CD4-positive, alpha-beta T cell (primary cell): ENCODE data around the gene SKAP1. TPM values are rescaled to one million over a fixed set of nuclear protein-coding genes. Genes with fewer than 3 reads are reported as not detected.

ENCODE experiments used
- ATAC-seq: fragments of 200-7000 bp; cut with Tn5 transposase; one replicate; pipeline ENCODE4 v1.10.0; 2022; ENCODE audit warnings: mild to moderate bottlenecking; ENCODE audit not compliant: poor library complexity
- CTCF ChIA-PET: fragments of 350-600 bp; sonication (Branson Sonifier 250); formaldehyde crosslinking; loops from one replicate; lab custom pipeline; 2021; ENCODE audit warnings: antibody characterized with exemption, inconsistent platforms; lab: Charles Lee
- POLR2A ChIA-PET: fragments of 350-600 bp; sonication (Branson Sonifier 250); formaldehyde crosslinking; loops from one replicate; lab custom pipeline; 2021; ENCODE audit warnings: antibody characterized with exemption, inconsistent platforms; lab: Charles Lee
- DNase-seq, 14 experiments: peaks; one replicate each; pipeline ENCODE4 v3.0.0-alpha.2; 2013 to 2020; ENCODE audit warnings: mixed read lengths in 2 of 14
- H3K27ac ChIP-seq, 2 donors: one replicate each; pipeline versions ENCODE4 v1.5.1 to v1.7.0; 2013; ENCODE audit warnings: low read length in 2 of 2, low read depth in 1 of 2, mild to moderate bottlenecking in 1 of 2
- H3K27me3 ChIP-seq, 2 experiments: 1 replicate in 1 of 2; 2 replicates in 1 of 2; pipeline versions ENCODE4 v1.6.1 to v1.7.0; 2013; ENCODE audit warnings: low read length in 2 of 2, control low read depth in 1 of 2, mild to moderate bottlenecking in 1 of 2, moderate library complexity in 1 of 2; ENCODE audit not compliant: insufficient read depth in 2 of 2, control insufficient read depth in 1 of 2
- H3K36me3 ChIP-seq: one replicate; pipeline ENCODE4 v1.6.1; 2013; ENCODE audit warnings: low read length, control low read depth; ENCODE audit not compliant: insufficient read depth
- H3K4me1 ChIP-seq: one replicate; pipeline ENCODE4 v1.6.1; 2013; ENCODE audit warnings: low read length, control low read depth; ENCODE audit not compliant: insufficient read depth
- H3K4me3 ChIP-seq: one replicate; pipeline ENCODE4 v1.5.1; 2013; ENCODE audit warnings: mild to moderate bottlenecking, low read length, moderate library complexity
- H3K9me3 ChIP-seq, 2 experiments: 1 replicate in 1 of 2; 2 replicates in 1 of 2; pipeline versions ENCODE4 v1.6.1 to v1.7.0; 2013; ENCODE audit warnings: low read length in 2 of 2, mild to moderate bottlenecking in 2 of 2, control low read depth in 1 of 2, moderate library complexity in 1 of 2; ENCODE audit not compliant: control insufficient read depth in 1 of 2, insufficient read depth in 1 of 2
- H3K27ac Mint-ChIP-seq: one replicate; pipeline ENCODE4 v1.8.0; 2020; ENCODE audit warnings: mixed read lengths
- H3K27me3 Mint-ChIP-seq: one replicate; pipeline ENCODE4 v1.8.0; 2021; ENCODE audit warnings: mixed read lengths
- H3K36me3 Mint-ChIP-seq: one replicate; pipeline ENCODE4 v1.8.0; 2021; ENCODE audit warnings: low read depth, mixed read lengths
- H3K4me1 Mint-ChIP-seq: one replicate; pipeline ENCODE4 v1.8.0; 2021; ENCODE audit warnings: low read depth, mixed read lengths
- H3K4me3 Mint-ChIP-seq: one replicate; pipeline ENCODE4 v1.8.0; 2020; ENCODE audit warnings: mild to moderate bottlenecking, mixed read lengths
- H3K9me3 Mint-ChIP-seq: one replicate; pipeline ENCODE4 v1.8.0; 2020; ENCODE audit warnings: mixed read lengths
- intact Hi-C, 2 experiments: fragments of 100-400 bp; cut with DNase I in 1 of 2; cut with micrococcal nuclease in 1 of 2; formaldehyde crosslinking; loops; one replicate each; pipeline versions ENCODE4 v1.15.1 to v1.9.0; 2023 to 2025; cut with DNase I, micrococcal nuclease
- total RNA-seq, 174 experiments: library from RNA in 2 of 174; stranded (reverse) in 2 of 174; gene quantifications; one replicate each; pipeline ENCODE4 v1.2.3 and lab custom pipeline; 2021 to 2026
- TF ChIP-seq, protein P1 (sequence below): fragments of 200-600 bp; IDR thresholded peaks from one replicate; pipeline ENCODE4 v1.8.0; 2022; ENCODE audit warnings: antibody characterized with exemption, mild to moderate bottlenecking

Gene SKAP1
- total RNA-seq, 2 experiments from 2014 or later: 92.0 to 95.1 TPM

GRCh38 chr17:48125829-48126531, 304.0 kb downstream of the SKAP1 start:
- TF ChIP-seq, protein P1, sequence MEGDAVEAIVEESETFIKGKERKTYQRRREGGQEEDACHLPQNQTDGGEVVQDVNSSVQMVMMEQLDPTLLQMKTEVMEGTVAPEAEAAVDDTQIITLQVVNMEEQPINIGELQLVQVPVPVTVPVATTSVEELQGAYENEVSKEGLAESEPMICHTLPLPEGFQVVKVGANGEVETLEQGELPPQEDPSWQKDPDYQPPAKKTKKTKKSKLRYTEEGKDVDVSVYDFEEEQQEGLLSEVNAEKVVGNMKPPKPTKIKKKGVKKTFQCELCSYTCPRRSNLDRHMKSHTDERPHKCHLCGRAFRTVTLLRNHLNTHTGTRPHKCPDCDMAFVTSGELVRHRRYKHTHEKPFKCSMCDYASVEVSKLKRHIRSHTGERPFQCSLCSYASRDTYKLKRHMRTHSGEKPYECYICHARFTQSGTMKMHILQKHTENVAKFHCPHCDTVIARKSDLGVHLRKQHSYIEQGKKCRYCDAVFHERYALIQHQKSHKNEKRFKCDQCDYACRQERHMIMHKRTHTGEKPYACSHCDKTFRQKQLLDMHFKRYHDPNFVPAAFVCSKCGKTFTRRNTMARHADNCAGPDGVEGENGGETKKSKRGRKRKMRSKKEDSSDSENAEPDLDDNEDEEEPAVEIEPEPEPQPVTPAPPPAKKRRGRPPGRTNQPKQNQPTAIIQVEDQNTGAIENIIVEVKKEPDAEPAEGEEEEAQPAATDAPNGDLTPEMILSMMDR: no peak
- ATAC-seq: no peak

GRCh38 chr17:48123776-48124388, 306.1 kb downstream of the SKAP1 start:
- no peaks in the 10 kb centered on the region for H3K4me1 Mint-ChIP-seq
- H3K27me3 Mint-ChIP-seq: no peaks in the 10 kb centered on the region
- H3K27me3 ChIP-seq: no peaks in the 10 kb centered on the region
- H3K4me1 ChIP-seq: no peaks in the 10 kb centered on the region
- peaks cover 47% of the 10 kb centered on the region for H3K36me3 Mint-ChIP-seq
- H3K36me3 ChIP-seq: peaks cover 38% of the 10 kb centered on the region
- TF ChIP-seq, protein P1: no peak
- CTCF ChIA-PET: interaction anchor here (0.5 to 1.2 kb wide), 2 partner anchors 33 to 44 kb away, joined by 3 read pairs; no protein-coding TSS in a partner anchor
- no peak overlapping the region for H3K4me3 Mint-ChIP-seq
- H3K9me3 ChIP-seq: no peaks in the 10 kb centered on the region
- no peak for DNase-seq
- H3K9me3 Mint-ChIP-seq: no peaks in the 10 kb centered on the region
- H3K27ac Mint-ChIP-seq: no peak overlapping the region
- no peak overlapping the region for H3K4me3 ChIP-seq
- no peak for ATAC-seq
- POLR2A ChIA-PET: interaction anchor here (0.6 to 1.9 kb wide), 3 partner anchors 10 to 735 kb away, joined by 3 to 12 read pairs (median 3); partner anchors contain the start of gene SNX11
- intact Hi-C loops: no loop called here
- no peak overlapping the region for H3K27ac ChIP-seq

More at GRCh38 chr17:48125829-48126531, 304.0 kb downstream of the SKAP1 start:
- Mint-ChIP-seq H3K4me1 (no peaks in the 10 kb centered on the region), H3K27me3 (no peaks in the 10 kb centered on the region), H3K36me3 (peaks cover 32% of the 10 kb centered on the region), H3K27ac (no peak overlapping the region), H3K9me3 (no peaks in the 10 kb centered on the region), H3K4me3 (no peak overlapping the region)
- Histone ChIP-seq H3K27me3 (no peaks in the 10 kb centered on the region), H3K27ac (no peak overlapping the region), H3K4me1 (no peaks in the 10 kb centered on the region), H3K4me3 (no peak overlapping the region), H3K9me3 (no peaks in the 10 kb centered on the region), H3K36me3 (peaks cover 31% of the 10 kb centered on the region)
- ChIA-PET CTCF (interaction anchor here (0.6 kb wide), 1 partner anchor 12 kb away, joined by 3 read pairs; no protein-coding TSS in a partner anchor), POLR2A (interaction anchor here (0.8 kb wide), 1 partner anchor 18 kb away, joined by 3 read pairs; no protein-coding TSS in a partner anchor)
- intact Hi-C loops: no loop called here
- no peak for DNase-seq

- Histone ChIP-seq H3K9me3 (no peaks in the 10 kb centered on the region), H3K4me1 (no peaks in the 10 kb centered on the region), H3K27me3 (no peaks in the 10 kb centered on the region), H3K36me3 (peaks cover 46% of the 10 kb centered on the region), H3K27ac (no peak overlapping the region), H3K4me3 (no peak overlapping the region)
- no peak overlapping the region for H3K4me3 Mint-ChIP-seq
- DNase-seq (no peak), ATAC-seq (no peak)
- intact Hi-C loops: no loop called here
- H3K27me3 Mint-ChIP-seq: no peaks in the 10 kb centered on the region
- TF ChIP-seq, protein P1: no peak
- POLR2A ChIA-PET: interaction anchor here (1.0 to 1.9 kb wide), 3 partner anchors 10 to 22 kb away, joined by 3 to 12 read pairs (median 3); partner anchors contain the start of gene SNX11
- H3K4me1 Mint-ChIP-seq: no peaks in the 10 kb centered on the region
- no peak overlapping the region for H3K27ac Mint-ChIP-seq
- CTCF ChIA-PET: no interaction called here
- H3K36me3 Mint-ChIP-seq: peaks cover 52% of the 10 kb centered on the region
- H3K9me3 Mint-ChIP-seq: no peaks in the 10 kb centered on the region
Observed at GRCh38 chr17:48123111-48123510, 306.9 kb downstream of the SKAP1 start.
